SK-N-MC (cell line): ENCODE data around the gene TRPM4.

Source experiments
- EZH2 ChIP-seq: fragments of 200-600 bp; sonication (generic); IDR thresholded peaks from one replicate; pipeline ENCODE4 v1.6.1; 2017; ENCODE audit warnings: antibody characterized with exemption
- POLR2AphosphoS5 ChIP-seq: IDR thresholded peaks from 2 replicates; pipeline ENCODE4 v1.6.1; 2012; ENCODE audit warnings: mild to moderate bottlenecking, low read depth, low read length, borderline replicate concordance

GRCh38 chr19:49116544-49116943 is 41.0 kb upstream of the TRPM4 start:
- TF ChIP-seq POLR2AphosphoS5, result 0 out of 2 replicates have a peak, but pooled peaks have one; percentile 12
- no peak for TF ChIP-seq EZH2
